H1 (cell line): ENCODE results near the gene CXCL16. TPM values are rescaled to one million over a fixed set of nuclear protein-coding genes. Genes with fewer than 3 reads are reported as not detected.

Experiments
- GTF2F1 ChIP-seq: IDR thresholded peaks from 2 replicates; pipeline ENCODE4 v1.6.1; 2012; ENCODE audit warnings: low read depth, low read length, improper control_type of control experiment, borderline replicate concordance
- RFX5 ChIP-seq: IDR thresholded peaks from 2 replicates; pipeline ENCODE4 v1.6.1; 2011; ENCODE audit warnings: low read depth, low read length, improper control_type of control experiment, borderline replicate concordance
- polyA plus RNA-seq, 7 experiments: library from polyadenylated mRNA; depleted of rRNA in 3 of 7; stranded (reverse) in 5 of 7; unstranded in 2 of 7; fragments of >200 nt in 5 of 7; fragments of 200-250 nt in 2 of 7; gene quantifications; 1 replicate in 5 of 7; 2 replicates in 1 of 7; 4 replicates in 1 of 7; pipeline versions ENCODE4 v1.2.1 to v1.2.3, GENCODE V29; 2011 to 2013; ENCODE audit warnings: missing spikeins in 2 of 7, mixed read lengths in 2 of 7
- total RNA-seq: library from RNA; stranded (reverse); fragmentation: NEBNext Ultra II Directional; extraction: Animal tissue kit (Norgen Biotek cat#: 25700); gene quantifications from 2 replicates; pipeline ENCODE4 v1.2.1, GENCODE V29; 2021
- TF ChIP-seq, protein P1 (sequence below): fragments of 300-600 bp; sonication (generic); IDR thresholded peaks from 2 replicates; pipeline ENCODE4 v1.7.1; 2012; ENCODE audit warnings: low read length, moderate library complexity, mild to moderate bottlenecking, inconsistent platforms; ENCODE audit not compliant: insufficient replicate concordance

CXCL16 gene
- total and polyA plus RNA-seq, 2 of the 8 experiments (the other 6 are each of a cell fraction or from before 2014, with no cell fraction given): 3.5 to 4.8 TPM

DNA sequence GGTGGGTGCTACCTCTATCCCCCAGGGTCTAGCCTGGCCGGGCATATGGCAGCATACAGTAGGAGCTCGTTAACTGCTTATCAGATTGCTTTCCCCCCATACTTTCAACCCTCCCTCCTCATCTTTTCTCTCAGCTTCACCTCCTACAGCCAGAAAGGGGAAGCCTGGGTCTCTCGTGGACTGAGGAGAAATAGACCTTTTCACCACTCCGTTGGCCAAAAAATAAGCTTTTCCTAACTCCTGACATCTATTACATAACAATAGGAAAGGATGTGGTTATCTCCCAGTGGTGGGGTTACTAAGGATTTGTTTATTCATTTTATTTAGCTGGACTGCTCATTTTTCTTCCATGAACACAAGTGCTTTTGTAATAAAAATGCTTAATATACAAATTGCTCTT lies 9.0 kb upstream of the CXCL16 start (continued):
- TF ChIP-seq, protein P1, sequence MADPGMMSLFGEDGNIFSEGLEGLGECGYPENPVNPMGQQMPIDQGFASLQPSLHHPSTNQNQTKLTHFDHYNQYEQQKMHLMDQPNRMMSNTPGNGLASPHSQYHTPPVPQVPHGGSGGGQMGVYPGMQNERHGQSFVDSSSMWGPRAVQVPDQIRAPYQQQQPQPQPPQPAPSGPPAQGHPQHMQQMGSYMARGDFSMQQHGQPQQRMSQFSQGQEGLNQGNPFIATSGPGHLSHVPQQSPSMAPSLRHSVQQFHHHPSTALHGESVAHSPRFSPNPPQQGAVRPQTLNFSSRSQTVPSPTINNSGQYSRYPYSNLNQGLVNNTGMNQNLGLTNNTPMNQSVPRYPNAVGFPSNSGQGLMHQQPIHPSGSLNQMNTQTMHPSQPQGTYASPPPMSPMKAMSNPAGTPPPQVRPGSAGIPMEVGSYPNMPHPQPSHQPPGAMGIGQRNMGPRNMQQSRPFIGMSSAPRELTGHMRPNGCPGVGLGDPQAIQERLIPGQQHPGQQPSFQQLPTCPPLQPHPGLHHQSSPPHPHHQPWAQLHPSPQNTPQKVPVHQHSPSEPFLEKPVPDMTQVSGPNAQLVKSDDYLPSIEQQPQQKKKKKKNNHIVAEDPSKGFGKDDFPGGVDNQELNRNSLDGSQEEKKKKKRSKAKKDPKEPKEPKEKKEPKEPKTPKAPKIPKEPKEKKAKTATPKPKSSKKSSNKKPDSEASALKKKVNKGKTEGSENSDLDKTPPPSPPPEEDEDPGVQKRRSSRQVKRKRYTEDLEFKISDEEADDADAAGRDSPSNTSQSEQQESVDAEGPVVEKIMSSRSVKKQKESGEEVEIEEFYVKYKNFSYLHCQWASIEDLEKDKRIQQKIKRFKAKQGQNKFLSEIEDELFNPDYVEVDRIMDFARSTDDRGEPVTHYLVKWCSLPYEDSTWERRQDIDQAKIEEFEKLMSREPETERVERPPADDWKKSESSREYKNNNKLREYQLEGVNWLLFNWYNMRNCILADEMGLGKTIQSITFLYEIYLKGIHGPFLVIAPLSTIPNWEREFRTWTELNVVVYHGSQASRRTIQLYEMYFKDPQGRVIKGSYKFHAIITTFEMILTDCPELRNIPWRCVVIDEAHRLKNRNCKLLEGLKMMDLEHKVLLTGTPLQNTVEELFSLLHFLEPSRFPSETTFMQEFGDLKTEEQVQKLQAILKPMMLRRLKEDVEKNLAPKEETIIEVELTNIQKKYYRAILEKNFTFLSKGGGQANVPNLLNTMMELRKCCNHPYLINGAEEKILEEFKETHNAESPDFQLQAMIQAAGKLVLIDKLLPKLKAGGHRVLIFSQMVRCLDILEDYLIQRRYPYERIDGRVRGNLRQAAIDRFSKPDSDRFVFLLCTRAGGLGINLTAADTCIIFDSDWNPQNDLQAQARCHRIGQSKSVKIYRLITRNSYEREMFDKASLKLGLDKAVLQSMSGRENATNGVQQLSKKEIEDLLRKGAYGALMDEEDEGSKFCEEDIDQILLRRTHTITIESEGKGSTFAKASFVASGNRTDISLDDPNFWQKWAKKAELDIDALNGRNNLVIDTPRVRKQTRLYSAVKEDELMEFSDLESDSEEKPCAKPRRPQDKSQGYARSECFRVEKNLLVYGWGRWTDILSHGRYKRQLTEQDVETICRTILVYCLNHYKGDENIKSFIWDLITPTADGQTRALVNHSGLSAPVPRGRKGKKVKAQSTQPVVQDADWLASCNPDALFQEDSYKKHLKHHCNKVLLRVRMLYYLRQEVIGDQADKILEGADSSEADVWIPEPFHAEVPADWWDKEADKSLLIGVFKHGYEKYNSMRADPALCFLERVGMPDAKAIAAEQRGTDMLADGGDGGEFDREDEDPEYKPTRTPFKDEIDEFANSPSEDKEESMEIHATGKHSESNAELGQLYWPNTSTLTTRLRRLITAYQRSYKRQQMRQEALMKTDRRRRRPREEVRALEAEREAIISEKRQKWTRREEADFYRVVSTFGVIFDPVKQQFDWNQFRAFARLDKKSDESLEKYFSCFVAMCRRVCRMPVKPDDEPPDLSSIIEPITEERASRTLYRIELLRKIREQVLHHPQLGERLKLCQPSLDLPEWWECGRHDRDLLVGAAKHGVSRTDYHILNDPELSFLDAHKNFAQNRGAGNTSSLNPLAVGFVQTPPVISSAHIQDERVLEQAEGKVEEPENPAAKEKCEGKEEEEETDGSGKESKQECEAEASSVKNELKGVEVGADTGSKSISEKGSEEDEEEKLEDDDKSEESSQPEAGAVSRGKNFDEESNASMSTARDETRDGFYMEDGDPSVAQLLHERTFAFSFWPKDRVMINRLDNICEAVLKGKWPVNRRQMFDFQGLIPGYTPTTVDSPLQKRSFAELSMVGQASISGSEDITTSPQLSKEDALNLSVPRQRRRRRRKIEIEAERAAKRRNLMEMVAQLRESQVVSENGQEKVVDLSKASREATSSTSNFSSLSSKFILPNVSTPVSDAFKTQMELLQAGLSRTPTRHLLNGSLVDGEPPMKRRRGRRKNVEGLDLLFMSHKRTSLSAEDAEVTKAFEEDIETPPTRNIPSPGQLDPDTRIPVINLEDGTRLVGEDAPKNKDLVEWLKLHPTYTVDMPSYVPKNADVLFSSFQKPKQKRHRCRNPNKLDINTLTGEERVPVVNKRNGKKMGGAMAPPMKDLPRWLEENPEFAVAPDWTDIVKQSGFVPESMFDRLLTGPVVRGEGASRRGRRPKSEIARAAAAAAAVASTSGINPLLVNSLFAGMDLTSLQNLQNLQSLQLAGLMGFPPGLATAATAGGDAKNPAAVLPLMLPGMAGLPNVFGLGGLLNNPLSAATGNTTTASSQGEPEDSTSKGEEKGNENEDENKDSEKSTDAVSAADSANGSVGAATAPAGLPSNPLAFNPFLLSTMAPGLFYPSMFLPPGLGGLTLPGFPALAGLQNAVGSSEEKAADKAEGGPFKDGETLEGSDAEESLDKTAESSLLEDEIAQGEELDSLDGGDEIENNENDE: no peak
- TF ChIP-seq RFX5 (no peak), GTF2F1 (no peak)
